Neural crest cell (in vitro differentiated cells): ENCODE measurements around the gene FOXA2. TPM values are rescaled to one million over a fixed set of nuclear protein-coding genes. Genes with fewer than 3 reads are reported as not detected.

Experiments
- DNase-seq: peaks from one replicate; pipeline ENCODE4 v3.0.0; 2021; ENCODE audit warnings: low read depth, mixed read lengths, low spot score
- H3K27ac Mint-ChIP-seq: one replicate; pipeline ENCODE4 v1.8.0; 2021; ENCODE audit warnings: mild to moderate bottlenecking, mixed read lengths; ENCODE audit not compliant: unreplicated experiment
- H3K27me3 Mint-ChIP-seq: 2 replicates; pipeline ENCODE4 v1.8.0; 2021; ENCODE audit warnings: low read depth, mild to moderate bottlenecking, mixed read lengths
- H3K36me3 Mint-ChIP-seq: 2 replicates; pipeline ENCODE4 v1.8.0; 2021; ENCODE audit warnings: low read depth, mild to moderate bottlenecking, mixed read lengths
- H3K4me1 Mint-ChIP-seq: 2 replicates; pipeline ENCODE4 v1.8.0; 2021; ENCODE audit warnings: mixed read lengths
- H3K4me3 Mint-ChIP-seq: one replicate; pipeline ENCODE4 v1.8.0; 2021; ENCODE audit warnings: mild to moderate bottlenecking, mixed read lengths
- H3K9me3 Mint-ChIP-seq: 2 replicates; pipeline ENCODE4 v1.8.0; 2021; ENCODE audit warnings: mixed read lengths
- CTCF ChIP-seq: fragments of 200-600 bp; sonication (generic); conservative IDR thresholded peaks from 2 replicates; pipeline ENCODE4 v1.5.0; 2021; ENCODE audit warnings: antibody characterized with exemption, mild to moderate bottlenecking
- total RNA-seq: library from RNA; stranded (reverse); gene quantifications from 2 replicates; pipeline ENCODE4 v1.2.1, GENCODE V29; 2021

Gene FOXA2
- total RNA-seq, 1 donor from 2014 or later = 0.09 TPM

- no peak for TF ChIP-seq CTCF
- Mint-ChIP-seq H3K27me3 (peaks cover 84% of the 10 kb centered on the region), H3K4me3 (no peak overlapping the region), H3K9me3 (no peaks in the 10 kb centered on the region), H3K27ac (no peak overlapping the region), H3K4me1 (peaks cover 20% of the 10 kb centered on the region), H3K36me3 (no peaks in the 10 kb centered on the region)
- no peak for DNase-seq
Observed at GRCh38 chr20:22620342-22620741, 36.0 kb upstream of the FOXA2 start.

- peaks cover 82% of the 10 kb centered on the region for H3K27me3 Mint-ChIP-seq
- H3K27ac Mint-ChIP-seq = no peak overlapping the region
- no peak for DNase-seq
- H3K4me1 Mint-ChIP-seq = peaks cover 20% of the 10 kb centered on the region
- H3K4me3 Mint-ChIP-seq = no peak overlapping the region
- no peak for TF ChIP-seq CTCF
- H3K36me3 Mint-ChIP-seq = no peaks in the 10 kb centered on the region
- no peaks in the 10 kb centered on the region for H3K9me3 Mint-ChIP-seq
Observed at GRCh38 chr20:22619806-22620205, 35.4 kb upstream of the FOXA2 start.

GRCh38 chr20:22619272-22619671 lies 34.9 kb upstream of the FOXA2 start:
- H3K27me3 Mint-ChIP-seq = peaks cover 83% of the 10 kb centered on the region
- DNase-seq = no peak
- H3K9me3 Mint-ChIP-seq = no peaks in the 10 kb centered on the region
- H3K27ac Mint-ChIP-seq = no peak overlapping the region
- peaks cover 20% of the 10 kb centered on the region for H3K4me1 Mint-ChIP-seq
- H3K36me3 Mint-ChIP-seq = no peaks in the 10 kb centered on the region
- no peak for TF ChIP-seq CTCF
- no peak overlapping the region for H3K4me3 Mint-ChIP-seq

GRCh38 chr20:22617160-22617559 lies 32.8 kb upstream of the FOXA2 start:
- no peak overlapping the region for H3K4me3 Mint-ChIP-seq
- no peak for TF ChIP-seq CTCF
- no peaks in the 10 kb centered on the region for H3K36me3 Mint-ChIP-seq
- no peak for DNase-seq
- H3K27me3 Mint-ChIP-seq = peaks cover 86% of the 10 kb centered on the region
- peaks cover 3% of the 10 kb centered on the region for H3K9me3 Mint-ChIP-seq
- peaks cover 20% of the 10 kb centered on the region for H3K4me1 Mint-ChIP-seq
- H3K27ac Mint-ChIP-seq = no peak overlapping the region

GRCh38 chr20:22616551-22616950 lies 32.2 kb upstream of the FOXA2 start:
- Mint-ChIP-seq H3K4me3 (no peak overlapping the region), H3K27ac (no peak overlapping the region), H3K27me3 (peaks cover 84% of the 10 kb centered on the region), H3K36me3 (no peaks in the 10 kb centered on the region), H3K4me1 (peaks cover 20% of the 10 kb centered on the region), H3K9me3 (peaks cover 3% of the 10 kb centered on the region)
- DNase-seq = no peak
- no peak for TF ChIP-seq CTCF

GRCh38 chr20:22615425-22615824 lies 31.1 kb upstream of the FOXA2 start:
- no peak for DNase-seq
- no peak overlapping the region for H3K27ac Mint-ChIP-seq
- H3K36me3 Mint-ChIP-seq = no peaks in the 10 kb centered on the region
- H3K4me3 Mint-ChIP-seq = no peak overlapping the region
- H3K4me1 Mint-ChIP-seq = peaks cover 16% of the 10 kb centered on the region
- no peak for TF ChIP-seq CTCF
- peaks cover 7% of the 10 kb centered on the region for H3K9me3 Mint-ChIP-seq
- peaks cover 84% of the 10 kb centered on the region for H3K27me3 Mint-ChIP-seq
